Parathyroid adenoma (tissue), 2 donors: ENCODE data around the gene RAB6D.
"Not testable (repeated sequence)": the region's sequence is repeated elsewhere in the genome, so short reads cannot be mapped to it uniquely, and the experiment has no call there.

Experiments used
- H2AFZ ChIP-seq: fragments of 300-600 bp; sonication (generic); one replicate; pipeline ENCODE4 v1.7.0; 2017; ENCODE audit warnings: antibody characterized with exemption, mild to moderate bottlenecking
- H3K27ac ChIP-seq: fragments of 300-600 bp; sonication (generic); one replicate; pipeline ENCODE4 v1.7.0; 2017
- H3K27me3 ChIP-seq: fragments of 300-600 bp; sonication (generic); one replicate; pipeline ENCODE4 v1.7.0; 2017; ENCODE audit warnings: low read length; ENCODE audit not compliant: control insufficient read depth, insufficient read depth
- H3K36me3 ChIP-seq: fragments of 300-600 bp; sonication (generic); one replicate; pipeline ENCODE4 v1.7.0; 2017; ENCODE audit warnings: low read length; ENCODE audit not compliant: control insufficient read depth, insufficient read depth
- H3K4me1 ChIP-seq: fragments of 300-600 bp; sonication (generic); one replicate; pipeline ENCODE4 v1.7.0; 2017; ENCODE audit warnings: control low read depth
- H3K4me2 ChIP-seq: fragments of 300-600 bp; sonication (generic); one replicate; pipeline ENCODE4 v1.7.0; 2017; ENCODE audit warnings: low read length
- H3K4me3 ChIP-seq: fragments of 300-600 bp; sonication (generic); one replicate; pipeline ENCODE4 v1.7.0; 2017; ENCODE audit warnings: low read depth, low read length
- H3K79me2 ChIP-seq: fragments of 300-600 bp; sonication (generic); one replicate; pipeline ENCODE4 v1.7.0; 2017; ENCODE audit warnings: control low read depth
- H3K9ac ChIP-seq: fragments of 300-600 bp; sonication (generic); one replicate; pipeline ENCODE4 v1.7.0; 2017; ENCODE audit warnings: mild to moderate bottlenecking
- H3K9me3 ChIP-seq: fragments of 300-600 bp; sonication (generic); one replicate; pipeline ENCODE4 v1.7.0; 2017; ENCODE audit warnings: low read length; ENCODE audit not compliant: control insufficient read depth
- TF ChIP-seq, protein P1 (sequence below): fragments of 300-600 bp; sonication (generic); IDR thresholded peaks from one replicate; pipeline ENCODE4 v1.7.0; 2017; ENCODE audit warnings: antibody characterized with exemption, mild to moderate bottlenecking
- donor health status: primary hyperparathyroidism.

The RAB6D gene

DNA sequence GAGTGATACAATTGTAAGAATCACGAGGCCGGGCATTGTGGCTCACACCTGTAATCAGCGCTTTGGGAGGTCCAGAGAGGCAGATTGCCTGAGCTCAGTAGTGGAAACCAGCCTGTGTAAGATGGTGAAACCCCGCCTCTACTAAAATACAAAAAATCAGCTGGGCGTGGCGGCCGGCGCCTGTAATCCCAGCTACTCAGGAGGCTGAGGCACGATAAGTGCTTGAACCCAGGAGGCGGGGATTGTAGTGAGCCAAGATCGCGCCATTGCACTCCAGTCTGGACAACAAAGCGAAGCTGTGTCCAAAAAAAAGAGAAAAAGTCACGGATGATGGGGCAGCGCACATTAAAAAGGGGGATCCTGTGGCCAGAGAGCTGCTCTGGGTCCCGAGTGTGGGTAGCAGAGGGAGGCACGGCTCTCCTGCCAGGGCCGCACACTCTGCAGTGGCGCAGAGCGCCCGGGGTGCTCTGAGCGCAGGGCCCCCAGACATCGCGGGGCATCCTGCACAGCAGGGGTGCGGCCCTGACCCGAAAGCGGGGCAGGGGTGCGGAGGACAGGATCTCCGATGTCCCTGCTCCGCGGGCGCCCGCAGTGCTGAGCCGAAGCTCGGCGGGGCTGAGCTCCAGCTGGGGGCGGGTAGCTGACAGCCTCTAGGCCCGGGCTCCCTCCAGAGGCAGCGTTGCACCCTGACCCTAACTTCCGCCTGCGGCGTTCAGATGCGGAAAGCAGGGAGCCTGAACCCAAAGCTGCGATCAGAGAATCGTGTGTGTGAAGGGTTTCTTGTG lies 30.4 kb upstream of the RAB6D start:
- no peak overlapping the region for H3K4me3 ChIP-seq
- no peaks in the 10 kb centered on the region for H3K79me2 ChIP-seq
- H3K36me3 ChIP-seq = no peaks in the 10 kb centered on the region

DNA sequence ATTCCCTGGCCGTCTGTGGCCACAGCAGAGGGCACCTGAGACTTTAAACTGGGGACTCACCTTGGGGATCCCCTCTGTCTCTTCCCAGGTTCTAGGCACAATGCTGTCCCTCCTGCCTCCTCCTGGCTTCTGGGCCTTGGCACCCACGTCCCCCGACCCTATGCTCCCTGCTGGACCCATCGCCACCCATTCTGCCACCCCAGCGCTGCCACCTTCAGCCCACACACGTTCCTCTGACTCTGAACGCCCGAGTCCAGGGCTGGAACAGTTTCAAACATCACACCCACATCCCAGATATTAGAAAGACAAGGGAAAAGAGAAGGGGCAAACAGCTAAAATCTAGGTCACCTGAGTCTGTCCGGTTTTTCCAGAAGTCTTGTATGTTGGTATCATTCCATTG lies 28.0 kb upstream of the RAB6D start:
- H3K27ac ChIP-seq, H3K4me1 ChIP-seq, H3K9me3 ChIP-seq, H3K9ac ChIP-seq, H3K27me3 ChIP-seq, H3K36me3 ChIP-seq, H3K4me3 ChIP-seq, H3K4me2 ChIP-seq, H2AFZ ChIP-seq, H3K79me2 ChIP-seq: not testable (repeated sequence)

More for the DNA sequence above, 30.4 kb upstream of the RAB6D start:
- Histone ChIP-seq H3K27ac (no peak overlapping the region), H2AFZ (no peak overlapping the region), H3K9me3 (no peaks in the 10 kb centered on the region), H3K4me1 (no peaks in the 10 kb centered on the region), H3K27me3 (no peaks in the 10 kb centered on the region), H3K9ac (no peak overlapping the region), H3K4me2 (no peak overlapping the region)
- TF ChIP-seq, protein P1, sequence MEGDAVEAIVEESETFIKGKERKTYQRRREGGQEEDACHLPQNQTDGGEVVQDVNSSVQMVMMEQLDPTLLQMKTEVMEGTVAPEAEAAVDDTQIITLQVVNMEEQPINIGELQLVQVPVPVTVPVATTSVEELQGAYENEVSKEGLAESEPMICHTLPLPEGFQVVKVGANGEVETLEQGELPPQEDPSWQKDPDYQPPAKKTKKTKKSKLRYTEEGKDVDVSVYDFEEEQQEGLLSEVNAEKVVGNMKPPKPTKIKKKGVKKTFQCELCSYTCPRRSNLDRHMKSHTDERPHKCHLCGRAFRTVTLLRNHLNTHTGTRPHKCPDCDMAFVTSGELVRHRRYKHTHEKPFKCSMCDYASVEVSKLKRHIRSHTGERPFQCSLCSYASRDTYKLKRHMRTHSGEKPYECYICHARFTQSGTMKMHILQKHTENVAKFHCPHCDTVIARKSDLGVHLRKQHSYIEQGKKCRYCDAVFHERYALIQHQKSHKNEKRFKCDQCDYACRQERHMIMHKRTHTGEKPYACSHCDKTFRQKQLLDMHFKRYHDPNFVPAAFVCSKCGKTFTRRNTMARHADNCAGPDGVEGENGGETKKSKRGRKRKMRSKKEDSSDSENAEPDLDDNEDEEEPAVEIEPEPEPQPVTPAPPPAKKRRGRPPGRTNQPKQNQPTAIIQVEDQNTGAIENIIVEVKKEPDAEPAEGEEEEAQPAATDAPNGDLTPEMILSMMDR = no peak

DNA sequence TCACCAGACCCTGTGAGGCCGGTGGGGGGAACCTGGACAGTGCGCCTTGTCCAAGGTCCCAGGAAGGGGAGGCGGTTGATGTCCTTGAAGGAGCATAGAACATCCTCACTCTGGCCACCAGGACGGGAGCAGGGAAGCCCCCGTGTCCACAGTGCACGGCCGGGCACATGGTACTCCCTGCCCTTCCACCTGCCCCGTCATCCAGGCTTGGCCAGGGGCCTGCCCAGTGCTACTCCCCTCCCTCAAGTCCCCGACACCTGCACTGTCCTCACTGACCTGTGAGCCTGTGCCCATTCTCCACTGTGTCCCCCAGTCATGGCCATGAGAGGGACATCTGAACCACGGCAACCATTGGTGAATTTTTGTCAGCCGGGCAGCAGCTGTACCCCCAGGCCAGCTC lies 27.5 kb upstream of the RAB6D start:
- H3K9ac ChIP-seq, H3K36me3 ChIP-seq, H3K9me3 ChIP-seq, H3K4me1 ChIP-seq, H2AFZ ChIP-seq, H3K79me2 ChIP-seq, H3K27me3 ChIP-seq, H3K4me2 ChIP-seq, H3K27ac ChIP-seq, H3K4me3 ChIP-seq: not testable (repeated sequence)

DNA sequence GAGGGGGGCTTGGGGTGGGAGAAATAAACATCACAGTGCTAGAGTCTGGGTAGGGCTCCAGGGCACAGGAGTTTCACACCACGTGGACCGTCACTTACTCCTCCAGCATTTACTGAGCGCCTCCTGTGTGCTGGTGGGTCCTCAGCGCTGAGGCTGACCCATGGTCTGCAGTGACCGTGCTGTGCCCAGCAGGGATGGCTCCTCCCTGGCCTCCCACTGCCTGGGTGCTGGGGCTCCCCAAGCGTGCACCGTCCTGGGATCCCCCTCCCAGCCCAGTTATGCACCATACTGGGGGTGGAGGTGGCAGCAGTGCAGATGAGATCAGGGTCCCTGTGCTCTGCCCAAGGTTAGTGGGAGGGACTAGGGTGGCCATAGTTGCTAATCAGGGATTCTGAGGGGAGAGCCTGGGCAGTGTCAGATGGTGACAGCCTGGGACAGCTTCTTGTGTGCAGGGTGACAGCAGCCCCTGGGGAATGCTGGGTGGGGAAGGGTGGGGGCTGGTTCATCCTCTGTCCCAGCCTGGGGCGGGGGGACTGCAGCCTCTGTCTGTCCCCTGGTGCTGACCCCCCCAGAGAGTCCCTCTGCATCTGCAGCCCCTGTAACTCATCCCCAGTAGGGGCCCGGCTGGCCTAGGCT lies 26.6 kb upstream of the RAB6D start:
- H3K4me2 ChIP-seq, H3K4me3 ChIP-seq, H3K4me1 ChIP-seq, H3K9me3 ChIP-seq, H3K79me2 ChIP-seq, H3K9ac ChIP-seq, H3K27ac ChIP-seq, H3K36me3 ChIP-seq, H2AFZ ChIP-seq, H3K27me3 ChIP-seq: not testable (repeated sequence)

DNA sequence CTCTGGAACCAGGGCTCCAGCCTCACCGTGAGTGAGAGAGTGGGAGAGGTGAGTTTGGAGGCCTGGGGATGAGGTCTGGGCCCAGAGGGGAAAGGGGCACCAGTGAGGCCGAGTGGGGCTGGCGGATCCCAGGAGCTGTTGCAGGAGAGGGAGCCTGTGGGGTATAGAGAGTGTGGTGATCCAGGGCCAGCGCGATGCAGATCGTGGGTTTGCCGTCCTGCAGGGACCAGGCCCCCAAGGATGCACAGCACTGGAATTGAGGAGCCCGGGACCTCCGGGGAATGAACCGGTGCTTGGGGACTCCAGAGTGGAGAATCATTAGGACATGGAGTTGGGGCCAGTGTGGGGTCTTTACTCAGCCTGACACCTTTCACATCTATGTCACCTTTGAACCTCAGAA lies 25.7 kb upstream of the RAB6D start:
- Histone ChIP-seq H3K79me2 (no peaks in the 10 kb centered on the region), H2AFZ (no peak overlapping the region)

DNA sequence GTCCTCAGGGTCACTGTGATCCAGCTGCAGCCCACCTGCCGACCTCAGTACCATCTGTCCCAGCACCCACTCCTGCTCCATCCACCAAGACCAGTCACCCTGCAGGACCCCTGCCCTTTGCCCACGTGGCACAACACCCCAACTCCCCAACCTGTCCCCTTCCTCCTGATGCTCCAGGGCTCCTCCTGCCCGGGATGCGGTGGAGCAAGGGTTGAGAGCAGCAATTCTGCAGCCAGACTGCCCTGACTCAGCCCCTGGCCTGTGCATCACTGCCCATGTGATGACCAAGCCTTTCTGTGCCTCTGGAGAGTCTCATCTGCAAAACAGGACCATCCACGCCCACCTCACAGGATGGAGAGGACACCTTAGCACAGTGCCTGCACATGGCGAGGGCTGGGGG lies 24.9 kb upstream of the RAB6D start:
- not testable (repeated sequence) for H3K4me2 ChIP-seq, H3K4me1 ChIP-seq, H3K27ac ChIP-seq, H3K9ac ChIP-seq, H3K27me3 ChIP-seq, H3K36me3 ChIP-seq, H3K9me3 ChIP-seq, H3K4me3 ChIP-seq, H2AFZ ChIP-seq, H3K79me2 ChIP-seq

More for the DNA sequence above, 25.7 kb upstream of the RAB6D start:
- no peaks in the 10 kb centered on the region for H3K9me3 ChIP-seq
- TF ChIP-seq, protein P1 = no peak
- H3K27ac ChIP-seq = no peak overlapping the region
- no peak overlapping the region for H3K4me3 ChIP-seq
- H3K36me3 ChIP-seq = no peaks in the 10 kb centered on the region
- H3K4me1 ChIP-seq = no peaks in the 10 kb centered on the region
- H3K9ac ChIP-seq = no peak overlapping the region
- no peaks in the 10 kb centered on the region for H3K27me3 ChIP-seq
- no peak overlapping the region for H3K4me2 ChIP-seq

DNA sequence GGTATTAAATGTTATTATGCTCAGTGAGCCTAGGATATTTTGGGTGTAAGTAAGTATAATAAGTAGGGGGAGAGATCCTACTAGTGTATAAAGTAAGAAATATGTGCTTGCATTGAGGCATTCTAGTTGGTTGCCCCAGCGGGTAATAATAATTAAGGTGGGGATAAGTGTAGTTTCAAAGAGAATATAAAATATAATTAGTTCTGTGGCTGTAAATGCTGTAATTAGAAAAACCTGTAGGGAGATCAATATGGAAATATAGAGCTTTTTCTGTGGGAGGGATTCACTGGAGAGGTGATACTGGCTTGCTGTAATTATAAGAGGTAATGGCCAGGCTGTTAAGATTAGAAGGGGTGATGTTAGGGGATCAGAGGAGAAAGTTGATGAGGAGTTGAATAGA lies 9.1 kb upstream of the RAB6D start:
- not testable (repeated sequence) for H3K9me3 ChIP-seq, H3K27ac ChIP-seq, H3K27me3 ChIP-seq, H3K4me3 ChIP-seq, H3K79me2 ChIP-seq, H3K4me2 ChIP-seq, H3K9ac ChIP-seq, H3K4me1 ChIP-seq, H2AFZ ChIP-seq, H3K36me3 ChIP-seq
